ENCODE measurements around the gene MYO1F.

DNA sequence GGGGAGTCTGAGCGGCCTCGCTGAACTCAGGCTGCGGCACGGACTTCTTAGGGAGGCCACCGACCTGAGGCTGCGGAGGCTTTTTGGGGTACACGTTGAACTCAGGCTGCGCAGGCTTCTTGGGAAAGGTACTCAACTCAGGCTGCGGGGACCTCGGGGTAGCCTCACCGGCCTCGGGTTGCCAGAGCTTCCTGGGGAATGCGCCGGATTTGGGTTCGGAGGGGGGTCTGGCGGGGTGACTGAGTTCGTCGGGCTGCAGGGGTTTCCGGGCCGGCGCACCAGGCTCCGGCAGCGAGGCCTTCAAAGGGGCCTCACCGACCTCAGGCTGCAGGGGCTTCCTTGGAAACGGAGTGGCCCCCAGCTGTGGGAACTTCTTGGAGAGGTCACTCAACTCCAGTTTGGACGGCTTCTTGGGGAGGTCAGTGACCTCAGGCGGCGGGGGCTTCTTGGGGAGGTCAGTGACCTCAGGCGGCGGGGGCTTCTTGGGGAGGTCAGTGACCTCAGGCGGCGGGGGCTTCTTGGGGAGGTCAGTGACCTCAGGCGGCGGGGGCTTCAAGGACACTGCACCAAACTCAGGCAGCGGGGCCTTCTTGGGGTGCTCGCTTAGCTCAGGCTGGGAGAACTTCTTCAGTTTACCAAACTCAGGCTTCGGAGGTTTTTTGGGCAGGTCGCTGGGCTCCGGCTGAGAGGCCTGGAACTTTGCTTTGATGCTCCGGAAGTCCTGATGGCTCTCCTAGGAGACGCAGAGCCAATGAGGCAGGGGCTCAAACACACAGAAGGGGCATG lies 78.0 kb downstream of the MYO1F start:
- no peak for TF ChIP-seq ZFX (IDR thresholded peaks at IDR 0.05)
- TF ChIP-seq, protein P1, sequence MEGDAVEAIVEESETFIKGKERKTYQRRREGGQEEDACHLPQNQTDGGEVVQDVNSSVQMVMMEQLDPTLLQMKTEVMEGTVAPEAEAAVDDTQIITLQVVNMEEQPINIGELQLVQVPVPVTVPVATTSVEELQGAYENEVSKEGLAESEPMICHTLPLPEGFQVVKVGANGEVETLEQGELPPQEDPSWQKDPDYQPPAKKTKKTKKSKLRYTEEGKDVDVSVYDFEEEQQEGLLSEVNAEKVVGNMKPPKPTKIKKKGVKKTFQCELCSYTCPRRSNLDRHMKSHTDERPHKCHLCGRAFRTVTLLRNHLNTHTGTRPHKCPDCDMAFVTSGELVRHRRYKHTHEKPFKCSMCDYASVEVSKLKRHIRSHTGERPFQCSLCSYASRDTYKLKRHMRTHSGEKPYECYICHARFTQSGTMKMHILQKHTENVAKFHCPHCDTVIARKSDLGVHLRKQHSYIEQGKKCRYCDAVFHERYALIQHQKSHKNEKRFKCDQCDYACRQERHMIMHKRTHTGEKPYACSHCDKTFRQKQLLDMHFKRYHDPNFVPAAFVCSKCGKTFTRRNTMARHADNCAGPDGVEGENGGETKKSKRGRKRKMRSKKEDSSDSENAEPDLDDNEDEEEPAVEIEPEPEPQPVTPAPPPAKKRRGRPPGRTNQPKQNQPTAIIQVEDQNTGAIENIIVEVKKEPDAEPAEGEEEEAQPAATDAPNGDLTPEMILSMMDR (conservative IDR thresholded peaks at IDR 0.05), result no peak

All from C4-2B (cell line).